HCEC 1CT (cell line): ENCODE measurements around the gene SAMM50.

Experiments
- DNase-seq: peaks from one replicate; pipeline ENCODE4 v3.0.0-alpha.2; 2017

SAMM50 gene

DNA sequence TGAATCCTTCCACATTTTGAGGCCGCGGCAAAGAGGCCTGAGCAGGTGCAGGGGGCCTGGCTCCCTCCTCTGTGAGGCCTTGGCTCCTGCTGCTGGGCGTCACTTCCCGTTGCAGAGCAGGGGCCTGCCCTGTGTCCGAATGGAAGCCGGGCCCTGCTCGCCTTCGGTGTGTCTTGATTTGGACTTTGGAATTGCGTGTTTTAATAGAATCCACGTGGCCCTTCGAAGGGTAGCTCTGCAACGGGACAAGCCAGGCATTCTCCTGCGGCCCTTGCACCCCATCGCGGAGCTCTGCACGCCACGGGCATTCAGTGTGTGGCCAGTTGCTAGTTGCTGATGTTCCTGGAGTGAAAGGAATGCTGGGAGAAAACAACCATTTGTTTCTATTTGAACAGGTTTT lies 25.8 kb downstream of the SAMM50 start:
- no peak for DNase-seq

DNA sequence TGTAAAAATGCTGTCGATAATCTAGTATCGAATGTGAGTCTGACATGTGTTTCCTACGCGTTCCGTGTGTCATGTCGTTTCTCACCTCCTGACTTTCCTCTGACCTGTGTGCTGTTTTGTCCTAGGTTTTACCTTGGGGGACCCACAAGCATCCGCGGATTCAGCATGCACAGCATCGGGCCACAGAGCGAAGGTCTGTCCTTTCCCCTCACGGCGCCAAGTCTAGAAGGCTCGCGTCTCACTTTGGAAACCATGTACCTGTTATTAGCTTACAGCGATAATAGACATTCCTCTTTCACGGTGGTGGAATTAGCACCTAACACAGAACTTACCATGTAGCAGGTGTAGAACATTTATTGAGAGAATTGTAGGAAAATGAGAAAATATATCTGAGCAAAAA lies 28.6 kb downstream of the SAMM50 start:
- no peak for DNase-seq

DNA sequence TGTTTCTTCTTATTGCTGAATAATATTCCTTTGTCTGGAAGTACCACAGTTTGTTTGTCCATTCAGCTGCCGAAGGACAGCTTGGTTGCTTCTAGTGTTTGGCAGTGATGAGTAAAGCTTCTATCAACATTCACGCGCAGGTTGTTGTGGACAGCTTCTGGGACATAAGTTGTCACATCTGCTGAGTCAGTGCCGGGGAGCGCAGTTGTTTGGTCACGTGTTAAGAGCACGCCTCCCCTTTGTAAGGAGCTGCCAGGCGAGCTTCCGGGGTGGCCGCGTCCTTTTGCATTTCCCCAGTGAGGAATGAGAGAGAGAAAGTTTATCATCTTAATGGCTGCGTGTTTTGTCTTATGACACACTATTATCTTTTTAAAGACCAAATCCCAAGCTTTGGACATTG lies 30.3 kb downstream of the SAMM50 start:
- no peak for DNase-seq

DNA sequence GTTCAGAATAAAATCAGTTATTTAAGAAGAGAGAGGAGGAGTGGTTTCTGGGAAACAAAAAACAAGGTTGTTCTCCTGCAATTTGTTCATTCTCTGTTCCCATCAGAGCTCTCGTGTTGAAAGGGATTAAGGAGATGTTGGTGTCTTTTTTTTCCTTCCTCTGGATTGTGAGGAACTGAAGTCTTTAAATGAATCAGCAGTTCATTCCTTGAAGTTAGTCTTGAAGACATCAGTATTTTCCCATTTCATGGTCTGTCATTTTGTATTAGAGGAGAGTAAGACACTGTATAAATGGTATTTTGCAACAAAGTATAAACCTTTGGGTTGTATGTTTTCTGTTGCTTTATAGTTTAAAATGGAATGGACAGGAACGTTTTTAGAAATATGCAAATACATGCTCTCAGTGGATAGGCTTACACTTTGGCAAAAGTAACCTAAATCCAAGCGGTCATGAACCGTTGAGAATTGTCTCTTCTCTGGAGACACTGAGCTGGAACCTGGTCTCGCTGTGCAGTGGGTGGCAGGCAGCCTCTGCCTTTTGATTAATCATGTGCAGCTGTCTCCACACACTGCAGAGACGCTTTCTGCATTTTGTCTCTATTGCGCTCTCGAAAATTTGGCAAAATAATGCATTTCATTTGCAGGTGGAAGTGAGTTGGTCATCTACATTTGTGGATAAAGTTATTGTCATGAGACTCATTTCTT lies 33.0 kb downstream of the SAMM50 start:
- no peak for DNase-seq

DNA sequence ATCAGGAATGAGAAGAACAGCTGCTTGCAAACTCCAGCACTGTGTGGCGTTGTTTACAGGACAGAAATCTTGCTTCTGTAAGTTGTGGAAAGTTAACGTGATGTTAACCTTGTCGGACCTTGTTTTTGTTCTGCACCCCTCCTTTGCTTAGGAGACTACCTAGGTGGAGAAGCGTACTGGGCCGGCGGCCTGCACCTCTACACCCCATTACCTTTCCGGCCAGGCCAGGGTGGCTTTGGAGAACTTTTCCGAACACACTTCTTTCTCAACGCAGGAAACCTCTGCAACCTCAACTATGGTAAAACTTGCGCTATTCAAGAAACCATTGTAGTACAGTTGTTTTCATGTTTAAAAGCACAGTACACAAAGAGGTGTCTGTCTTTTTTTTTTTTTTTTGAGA lies 33.7 kb downstream of the SAMM50 start:
- no peak for DNase-seq

DNA sequence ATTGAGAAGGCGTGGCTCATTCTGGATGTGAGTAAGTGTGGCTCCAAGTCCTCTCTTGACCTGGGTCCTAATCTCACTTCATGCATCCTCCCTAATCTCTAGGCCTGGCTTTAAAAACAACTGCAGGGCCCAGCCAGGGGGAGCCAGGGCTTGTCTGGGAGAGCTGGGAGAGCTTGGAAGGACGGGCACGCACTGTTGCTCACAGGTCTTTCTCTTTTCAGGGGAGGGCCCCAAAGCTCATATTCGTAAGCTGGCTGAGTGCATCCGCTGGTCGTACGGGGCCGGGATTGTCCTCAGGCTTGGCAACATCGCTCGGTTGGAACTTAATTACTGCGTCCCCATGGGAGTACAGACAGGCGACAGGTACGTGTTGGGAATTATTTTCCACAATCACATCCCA lies 34.8 kb downstream of the SAMM50 start:
- DNase-seq = no peak

DNA sequence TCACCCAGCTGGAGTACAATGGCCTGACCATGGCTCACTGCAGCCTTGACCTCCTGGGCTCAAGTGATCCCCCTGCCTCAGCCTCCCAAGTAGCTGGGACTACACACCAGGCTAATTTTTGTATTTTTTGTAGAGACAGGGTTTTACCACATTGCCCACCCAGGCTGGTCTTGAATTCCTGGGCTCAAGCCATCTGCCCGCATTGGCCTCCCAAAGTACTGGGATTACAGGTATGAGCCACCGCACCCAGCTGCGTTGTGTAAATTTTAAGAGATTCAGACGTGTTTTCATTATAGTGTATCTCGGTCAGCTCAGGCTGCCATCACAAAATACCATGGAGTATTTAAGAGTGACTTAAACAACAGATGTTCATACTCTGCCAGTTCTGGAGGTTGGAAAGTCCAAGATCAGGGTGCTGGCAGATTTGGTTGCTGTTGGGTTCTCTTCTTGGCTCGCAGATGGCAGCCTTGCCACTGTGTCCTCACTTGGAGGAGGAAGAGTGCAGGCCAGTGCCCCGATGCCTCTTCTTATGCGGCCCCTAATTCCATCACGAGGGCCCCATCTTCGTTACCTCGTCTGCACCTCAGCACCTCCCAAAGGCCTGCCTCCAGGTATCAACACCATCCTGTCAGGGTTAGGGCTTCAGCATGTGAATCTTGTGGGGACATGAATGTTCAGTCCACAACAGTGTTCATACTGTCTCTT lies 36.2 kb downstream of the SAMM50 start:
- DNase-seq = no peak

DNA sequence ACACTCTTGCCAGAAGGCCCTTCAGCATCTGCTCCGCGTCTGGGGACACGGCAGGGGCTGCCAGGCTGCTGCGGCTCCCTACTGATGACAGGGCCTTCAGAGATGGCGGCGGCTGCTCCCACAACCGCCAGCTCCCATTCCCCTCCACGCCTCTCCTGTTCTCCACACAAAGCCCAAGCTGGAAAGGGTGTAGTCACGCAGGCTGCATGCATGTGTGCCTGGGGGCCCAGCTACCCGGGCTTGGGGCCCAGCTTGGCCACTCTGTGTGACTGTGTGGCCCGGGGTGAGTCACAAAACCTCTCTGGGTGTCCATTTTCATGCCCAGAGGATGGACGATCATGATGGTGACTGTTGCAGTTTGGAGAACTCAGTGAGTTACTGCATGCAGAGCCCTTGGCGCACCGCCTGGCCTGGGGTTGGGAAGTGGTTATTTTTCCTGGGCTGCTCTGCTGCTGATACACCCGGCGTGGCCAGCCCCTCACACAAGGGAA lies 37.1 kb downstream of the SAMM50 start:
- peak; percentile 1 for DNase-seq

DNA sequence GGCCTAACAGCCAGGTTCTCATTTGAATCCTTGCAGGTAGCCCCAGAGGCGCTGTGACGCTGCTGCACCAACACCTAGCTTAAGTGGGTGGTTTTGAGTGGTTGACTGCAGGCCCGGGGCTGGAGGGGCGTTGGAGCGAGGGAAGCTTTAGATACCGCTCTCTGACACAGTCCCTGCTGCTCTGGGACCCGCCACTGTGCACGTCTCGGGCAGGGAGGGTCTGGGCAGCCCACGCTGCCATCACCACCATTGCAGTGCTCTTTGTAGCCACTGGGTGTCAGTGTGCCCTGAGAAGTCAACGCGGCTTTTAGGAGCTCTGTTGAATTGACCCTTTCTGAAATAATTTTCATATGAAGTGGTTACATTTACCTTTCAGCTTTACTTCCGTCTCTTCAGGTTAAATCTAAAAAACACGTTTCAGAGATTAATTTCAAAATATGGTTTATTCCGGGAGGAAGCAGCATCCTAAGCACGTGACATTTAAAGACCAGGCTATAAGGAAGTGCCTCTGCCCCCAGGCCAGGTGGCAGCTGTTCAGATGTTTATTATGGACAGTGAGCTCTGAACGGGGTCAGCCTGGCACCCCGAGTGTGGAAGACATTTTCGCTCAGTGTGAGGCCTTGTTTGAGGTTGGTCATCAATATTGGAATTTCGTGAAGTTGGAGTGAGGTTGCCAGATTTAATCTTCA lies 38.0 kb downstream of the SAMM50 start:
- peak; percentile 45 for DNase-seq

DNA sequence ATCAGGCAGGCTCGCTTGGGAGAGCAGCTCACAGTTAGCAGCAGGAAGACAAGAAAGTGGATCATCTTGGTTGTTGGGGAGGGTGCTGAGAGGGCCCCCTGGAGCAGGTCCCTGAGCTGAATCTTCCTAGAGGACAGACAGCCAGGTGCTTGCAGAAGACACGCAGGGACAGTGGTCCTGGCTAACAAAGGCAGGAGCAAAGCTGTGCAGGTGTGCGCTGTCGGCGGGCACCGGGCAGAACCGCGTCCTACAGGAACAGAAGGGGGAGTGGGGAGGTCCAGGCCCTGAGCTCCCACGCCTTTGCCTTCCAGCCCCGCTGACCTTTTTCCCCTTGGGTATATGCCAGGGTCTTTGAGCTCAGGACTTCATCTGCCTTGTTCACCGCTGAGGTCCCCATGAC lies 38.8 kb downstream of the SAMM50 start:
- no peak for DNase-seq

DNA sequence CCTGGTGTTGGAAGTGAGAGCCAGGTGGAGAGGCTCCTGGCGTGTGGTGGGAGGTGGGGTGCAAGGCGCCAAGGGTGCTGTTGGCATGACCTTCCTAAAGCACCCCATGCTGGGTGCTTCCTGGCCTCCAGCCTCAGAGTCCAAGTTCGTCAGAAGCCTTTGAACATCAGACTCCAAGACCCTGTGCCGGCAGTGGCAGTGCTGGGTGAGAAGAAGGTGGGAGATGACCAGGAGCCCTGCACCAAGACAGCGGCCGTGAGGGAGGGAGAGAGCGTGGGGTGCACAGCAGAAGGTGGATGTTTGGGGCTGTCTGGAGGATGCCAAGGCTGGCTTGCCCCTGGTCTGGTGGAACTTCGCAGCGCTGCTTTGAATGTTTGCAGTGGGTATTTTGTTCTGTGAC lies 39.2 kb downstream of the SAMM50 start:
- DNase-seq = no peak

DNA sequence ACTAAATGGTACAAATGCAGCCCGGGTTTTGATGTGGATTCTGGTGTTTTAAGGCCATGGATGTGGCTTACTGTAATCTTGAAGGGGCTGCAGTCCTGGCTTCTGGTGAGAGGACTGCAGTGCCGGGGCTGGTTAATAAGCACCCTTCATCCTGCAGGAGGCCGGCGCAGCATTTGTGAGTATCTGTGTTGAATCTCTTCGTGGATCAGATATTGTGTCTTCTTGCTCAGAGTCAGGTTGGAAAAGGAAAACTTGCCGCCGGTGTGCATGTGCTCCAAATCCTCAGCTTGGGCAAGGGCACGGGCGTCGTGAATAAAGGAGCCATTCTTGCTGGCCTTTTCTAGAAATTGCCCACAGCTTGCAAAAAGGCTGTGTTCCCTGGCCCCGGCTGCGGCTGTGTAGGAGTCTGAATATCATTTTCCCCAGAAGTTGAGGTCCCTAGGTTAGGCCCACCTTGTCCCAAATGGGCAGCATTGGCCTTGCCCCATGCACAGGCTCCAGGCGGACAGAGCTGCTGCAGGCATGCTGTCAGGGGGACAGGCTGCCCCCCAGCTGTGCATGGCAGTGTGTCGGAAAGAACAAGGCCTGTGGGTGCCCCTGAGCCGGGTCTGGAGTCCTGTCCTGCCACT lies 39.9 kb downstream of the SAMM50 start:
- no peak for DNase-seq

DNA sequence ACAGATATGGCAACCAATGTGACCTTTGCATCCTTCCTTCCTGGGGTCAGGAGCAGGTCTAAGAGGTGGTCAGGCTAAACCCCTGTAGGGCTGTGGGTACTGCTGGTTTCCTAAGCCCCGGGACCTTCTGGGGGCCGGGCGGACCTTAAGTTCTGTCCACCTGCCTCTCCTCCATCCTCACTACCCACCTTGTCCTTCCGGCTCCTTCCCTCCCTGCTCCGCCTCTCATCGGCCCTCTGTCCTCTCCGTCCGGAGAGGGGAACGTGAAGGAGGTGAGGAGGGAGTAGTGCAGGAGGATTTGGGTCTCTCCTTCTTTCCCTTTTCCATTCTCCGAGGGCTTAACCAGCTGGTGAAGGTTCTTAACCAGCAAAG lies 40.5 kb downstream of the SAMM50 start:
- DNase-seq = no peak

DNA sequence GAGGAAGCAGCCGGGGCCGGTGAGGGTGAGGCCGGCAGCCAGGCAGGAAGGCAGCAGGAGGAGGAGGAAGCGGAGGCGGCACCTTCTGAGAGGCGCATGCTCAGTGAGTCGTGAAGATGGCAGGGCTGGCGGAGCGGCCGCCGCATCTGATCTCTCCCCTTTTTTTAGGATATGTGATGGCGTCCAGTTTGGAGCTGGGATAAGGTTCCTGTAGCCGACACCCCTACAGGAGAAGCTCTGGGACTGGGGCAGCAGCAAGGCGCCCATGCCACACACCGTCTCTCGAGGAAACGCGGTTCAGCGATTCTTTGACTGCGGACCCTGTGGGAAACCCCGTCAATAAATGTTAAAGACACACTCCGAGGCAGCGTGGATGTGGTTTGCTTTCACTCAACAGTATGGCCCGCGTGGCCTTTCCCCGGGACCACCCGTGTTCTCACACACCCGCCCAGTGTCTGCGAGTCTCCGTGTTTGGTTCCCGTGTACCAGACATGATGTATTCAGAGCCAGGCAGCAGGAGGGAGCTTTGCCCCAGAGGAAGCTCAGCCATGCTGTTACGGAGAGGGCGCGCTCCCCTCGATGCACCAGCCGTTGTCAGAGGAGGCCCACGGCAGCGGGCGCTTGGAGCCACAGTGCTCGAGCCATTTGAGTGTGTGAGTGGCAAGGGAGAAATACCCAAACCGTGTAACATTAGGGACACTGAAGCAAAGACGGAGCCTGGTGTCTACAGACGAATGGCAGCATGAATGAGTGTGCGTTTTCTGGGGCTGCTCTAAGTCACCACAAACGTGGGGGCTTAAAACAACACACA lies 41.1 kb downstream of the SAMM50 start:
- no peak for DNase-seq

DNA sequence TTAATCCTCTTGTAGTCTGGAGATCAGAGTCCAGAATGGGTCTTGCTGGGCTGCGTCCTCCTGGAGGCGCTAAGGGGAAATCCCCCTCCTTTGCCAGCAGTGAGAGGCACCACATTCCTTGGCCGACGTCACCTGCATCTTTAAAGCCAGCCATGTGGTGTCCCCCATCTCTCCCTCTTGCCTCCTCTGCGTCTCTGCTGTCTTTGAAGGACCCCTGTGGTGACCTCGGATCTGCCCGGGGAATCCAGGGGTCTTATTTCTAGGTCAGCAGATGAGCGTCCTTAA lies 41.7 kb downstream of the SAMM50 start:
- no peak for DNase-seq

DNA sequence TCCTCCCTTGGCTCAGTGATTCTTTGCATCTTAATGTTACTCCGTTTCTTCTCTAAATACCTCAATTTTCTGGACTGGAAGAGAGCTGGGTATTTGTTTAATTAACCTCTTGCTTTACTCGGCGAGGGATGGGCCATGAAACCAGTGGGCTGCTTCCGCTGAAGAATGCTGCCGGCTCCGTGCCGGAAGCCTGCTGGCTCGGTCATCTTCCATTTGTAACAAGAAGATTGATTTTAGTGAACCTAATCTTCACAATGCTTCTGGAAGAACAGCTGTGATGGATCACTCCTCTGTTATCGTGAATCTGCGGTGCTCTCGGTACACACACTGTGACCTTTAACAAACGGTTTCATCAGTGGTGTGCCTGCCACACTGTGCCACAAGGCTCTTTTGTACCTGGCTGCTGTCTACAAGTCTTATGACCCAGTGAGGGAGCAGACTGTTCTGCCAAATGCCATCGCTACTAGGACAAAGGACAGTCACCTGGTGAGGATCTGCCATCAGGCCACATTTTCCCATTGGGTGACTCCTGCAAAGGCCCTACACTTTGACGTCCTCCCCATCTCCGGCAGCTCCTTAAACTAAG lies 43.5 kb downstream of the SAMM50 start:
- DNase-seq = no peak

DNA sequence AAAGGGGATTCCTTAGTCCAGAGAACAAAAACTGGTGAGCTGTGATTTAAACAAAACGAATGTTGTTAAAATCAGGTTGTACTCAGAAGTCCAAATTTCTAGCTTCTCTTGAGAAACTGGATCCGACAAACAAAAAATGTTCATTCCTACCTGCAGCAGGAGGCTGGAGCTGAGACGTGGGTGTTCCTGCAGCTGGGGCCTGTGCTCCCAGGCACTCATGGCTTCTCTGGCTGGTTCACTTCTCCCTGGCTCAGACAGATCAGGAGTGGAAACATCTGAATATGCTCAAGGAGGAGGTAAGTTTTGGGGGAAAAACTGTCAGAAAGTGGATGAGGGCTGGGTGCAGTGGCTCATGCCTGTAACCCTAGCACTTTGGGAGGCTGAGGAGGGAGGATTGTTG lies 44.1 kb downstream of the SAMM50 start:
- DNase-seq = no peak

DNA sequence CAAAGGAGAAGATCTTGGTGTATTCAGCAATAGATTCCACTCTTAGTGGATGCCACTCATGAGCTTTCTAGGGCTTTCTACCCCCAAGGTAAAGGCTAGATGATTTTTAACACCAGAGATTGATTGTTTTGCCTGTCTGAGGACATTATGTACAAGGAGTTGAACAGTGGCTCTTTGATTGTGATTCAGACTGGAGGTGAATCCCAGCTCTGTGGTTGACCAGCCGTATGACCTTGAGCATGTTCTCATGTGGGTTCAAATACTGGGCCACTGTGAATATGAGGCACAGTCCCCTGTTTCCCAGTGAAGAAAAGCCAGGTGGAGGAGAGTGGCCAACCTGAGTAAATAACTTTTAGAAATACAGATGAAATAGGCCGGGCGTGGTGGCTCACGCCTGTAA lies 44.9 kb downstream of the SAMM50 start:
- no peak for DNase-seq

DNA sequence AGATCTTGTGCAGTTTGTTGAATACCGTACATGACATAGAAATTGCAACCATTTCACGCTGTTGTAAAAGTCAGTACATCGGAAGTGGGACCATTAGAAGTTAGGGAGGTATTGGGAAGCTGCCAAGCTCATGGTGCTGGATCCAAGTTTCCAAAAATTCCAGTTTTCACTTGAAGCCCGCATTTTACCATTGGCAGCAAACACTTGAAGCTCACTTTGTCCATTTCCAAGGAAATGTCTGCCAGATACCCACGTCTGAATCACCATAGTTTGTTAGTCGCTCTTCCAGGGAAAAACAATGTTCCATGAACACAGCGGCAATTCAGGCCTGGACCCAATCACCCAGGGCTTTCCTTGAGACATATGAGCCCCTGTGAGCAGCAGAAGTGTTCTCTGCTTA lies 46.3 kb downstream of the SAMM50 start:
- no peak for DNase-seq

DNA sequence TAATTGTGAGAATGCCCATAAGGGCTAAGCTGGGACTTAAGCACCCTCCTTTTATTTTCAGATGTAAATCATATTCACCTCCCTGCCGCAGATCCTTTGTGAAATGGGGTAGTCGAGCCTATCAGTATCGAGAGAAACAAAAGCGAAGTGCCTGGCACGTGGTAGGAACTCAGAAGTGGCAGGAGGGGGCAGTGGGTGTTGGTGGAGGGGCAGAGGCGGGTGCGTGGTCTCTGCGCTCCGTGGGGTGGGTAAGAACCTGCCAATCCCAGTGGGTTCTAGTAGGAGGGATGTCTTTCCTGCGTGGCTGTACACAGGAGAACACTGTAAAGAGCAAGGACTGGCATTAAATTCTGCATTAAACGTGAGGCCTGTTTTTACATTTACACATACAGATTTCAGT lies 47.1 kb downstream of the SAMM50 start:
- no peak for DNase-seq

DNA sequence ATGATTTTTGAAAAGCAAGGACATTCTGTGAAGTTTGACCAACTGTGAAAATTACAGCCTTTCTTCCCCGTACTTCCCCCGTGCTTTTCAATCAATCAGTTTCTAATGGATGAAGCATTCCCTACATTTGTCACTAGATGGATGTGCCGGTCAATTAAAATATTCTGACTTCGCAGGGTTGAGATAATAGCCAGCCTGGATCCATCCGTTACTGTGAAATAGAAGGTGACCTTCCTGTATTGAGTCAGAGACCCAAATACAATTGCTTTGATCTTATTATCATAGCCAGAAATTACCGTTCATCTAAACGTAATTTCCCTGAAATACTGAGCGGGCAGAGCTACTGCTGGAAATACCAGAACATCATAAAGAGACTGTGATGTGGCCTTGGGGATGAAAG lies 47.8 kb downstream of the SAMM50 start:
- DNase-seq = no peak

DNA sequence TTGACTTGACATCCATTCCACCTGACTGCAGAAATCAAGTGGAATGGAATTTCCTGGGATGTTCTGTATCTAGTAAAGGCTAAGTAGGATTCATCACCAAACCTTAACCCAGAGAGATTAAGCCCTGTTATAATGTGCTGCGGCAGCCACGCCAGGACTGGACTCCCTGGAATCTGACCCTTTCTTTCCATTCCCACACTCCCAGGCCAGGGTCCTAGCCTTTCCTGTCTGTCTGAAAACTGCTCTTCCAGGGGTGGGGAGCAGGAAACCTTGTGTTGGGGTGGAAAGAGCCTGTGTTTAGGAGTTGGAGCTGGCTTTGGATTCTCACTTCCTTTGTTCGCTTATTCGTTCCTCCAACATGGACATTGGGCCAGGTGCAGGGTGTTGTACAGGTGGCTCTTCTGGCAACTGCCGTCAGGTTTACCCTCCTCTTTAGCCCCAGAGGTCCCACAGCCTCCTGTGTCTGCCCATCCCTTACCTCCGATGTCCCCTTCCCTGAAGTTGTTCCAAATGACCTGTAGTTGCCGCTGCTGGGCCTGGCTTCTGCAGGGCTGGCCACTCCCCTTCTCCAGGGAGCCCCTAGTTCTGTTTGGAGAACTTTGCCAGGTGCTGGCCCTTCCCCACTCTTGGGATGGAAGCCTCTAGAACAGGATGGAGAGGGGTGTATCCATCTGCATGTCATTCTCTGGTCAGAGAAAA lies 48.3 kb downstream of the SAMM50 start:
- DNase-seq = no peak
